B cell (primary cell): Measurements from ENCODE around the gene IQCH.

Experiments used
- CTCF ChIP-seq: fragments of 200-600 bp; IDR thresholded peaks from one replicate; pipeline ENCODE4 v1.8.0; 2022; ENCODE audit warnings: antibody characterized with exemption, mild to moderate bottlenecking
- EZH2 ChIP-seq: IDR thresholded peaks from 2 replicates; pipeline ENCODE4 v1.6.1; 2012; ENCODE audit warnings: borderline replicate concordance, low read depth, mild to moderate bottlenecking, moderate library complexity, low read length; ENCODE audit not compliant: insufficient read depth, poor library complexity, severe bottlenecking

DNA sequence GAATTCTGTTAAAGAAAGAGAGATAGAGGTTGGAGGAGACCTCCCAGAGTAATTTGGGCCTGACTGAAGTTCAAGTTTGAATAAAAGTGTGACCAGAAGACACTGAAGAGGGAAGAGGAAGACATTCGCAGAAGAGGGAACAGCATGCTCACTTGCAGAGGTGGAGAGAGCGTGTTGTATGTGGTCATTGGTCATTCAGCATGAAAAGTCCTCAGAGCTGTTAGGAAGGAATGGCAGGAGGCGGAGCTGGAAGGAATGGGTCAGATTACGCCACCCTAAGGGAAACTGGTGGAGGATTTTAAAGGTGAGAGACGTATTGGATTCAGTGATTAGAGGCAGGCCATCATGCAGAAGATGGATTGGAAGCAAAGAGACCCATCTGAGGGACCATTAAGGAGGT lies 41.6 kb downstream of the IQCH start:
- TF ChIP-seq EZH2 (no peak), CTCF (no peak)
